Measurements from ENCODE around the gene AP5Z1. TPM values are rescaled to one million over a fixed set of nuclear protein-coding genes. Genes with fewer than 3 reads are reported as not detected.

Gene AP5Z1
- total and polyA plus RNA-seq, 2 of the 4 experiments (the other 2 are of a cell fraction), result 9.7 to 38.7 TPM

DNA sequence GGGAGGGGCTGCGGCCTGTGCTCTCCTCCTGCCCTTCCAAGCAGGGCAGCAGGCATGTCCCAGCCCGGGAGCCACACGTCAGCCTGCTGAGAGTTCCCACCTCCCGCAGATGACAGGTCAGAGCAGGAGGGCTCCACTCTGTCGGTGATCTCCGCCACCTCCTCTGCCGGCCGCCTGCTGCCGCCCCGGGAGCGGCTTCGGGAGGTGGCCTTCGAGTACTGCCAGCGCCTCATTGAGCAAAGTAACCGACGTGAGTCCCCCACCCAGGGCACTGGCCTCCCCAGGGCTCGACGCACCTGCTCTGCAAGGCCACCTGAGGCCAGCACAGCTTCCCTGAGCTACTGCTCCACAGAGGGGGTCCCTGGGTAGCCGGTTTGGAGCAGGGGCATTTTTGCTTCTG, 9.4 kb downstream of the AP5Z1 start:
- BruUV-seq (replicated peaks), result no TSS peak
- Histone ChIP-seq H3K4me1 (ENCODE audit: control insufficient read depth, insufficient read depth, low read length) (no peaks in the 10 kb centered on the region), H3K79me1 (ENCODE audit: low read depth in 1 of 2, low read length in 2 of 2) (peaks cover 4 to 12% of the 10 kb centered on the region in 2 experiments), H3K56ac (ENCODE audit: extremely low read depth, insufficient read depth, low read length) (no peak overlapping the region), H4K5ac (ENCODE audit: low read depth, low read length) (no peak overlapping the region), H3K27ac (ENCODE audit: insufficient read depth, low read length) (no peak overlapping the region), H4K8ac (ENCODE audit: low read depth in 2 of 2, low read length in 2 of 2) (no peak overlapping the region), H3K4ac (ENCODE audit: low read depth, low read length) (no peak overlapping the region), H2AK9ac (replicated peaks; ENCODE audit: low read depth, low read length, poor library complexity) (no peak overlapping the region), H2AFZ (replicated peaks; ENCODE audit: low read length, poor library complexity) (no peak overlapping the region), H3K9me3 (ENCODE audit: control insufficient read depth, insufficient read depth, low read length) (no peaks in the 10 kb centered on the region), H4K91ac (ENCODE audit: insufficient read depth, low read depth, low read length) (no peak overlapping the region), H3K4me3 (ENCODE audit: insufficient read depth, low read depth, low read length) (no peak overlapping the region), H2BK5ac (ENCODE audit: low read depth, low read length, poor library complexity, severe bottlenecking) (no peak overlapping the region), H4K20me1 (ENCODE audit: insufficient read depth, low read length) (peaks cover 16% of the 10 kb centered on the region; the same call in 1 of the 2 replicates), H2BK120ac (ENCODE audit: low read depth, low read length) (no peak overlapping the region), H3K9me1 (ENCODE audit: insufficient read depth, low read length) (no peaks in the 10 kb centered on the region), H3K9ac (ENCODE audit: low read depth, low read length) (no peak overlapping the region), H3K4me2 (ENCODE audit: low read depth, low read length) (no peak overlapping the region), H3K23ac (ENCODE audit: low read depth, low read length) (no peak overlapping the region), H3K27me3 (ENCODE audit: control insufficient read depth, insufficient read depth, low read length) (no peaks in the 10 kb centered on the region), H3K36me3 (ENCODE audit: control insufficient read depth, insufficient read depth, low read length) (peaks cover 82% of the 10 kb centered on the region), H2BK20ac (ENCODE audit: low read depth, low read length) (no peak overlapping the region), H3K14ac (replicated peaks; ENCODE audit: low read depth, low read length) (no peak overlapping the region), H2AK5ac (ENCODE audit: low read depth, low read length) (no peak overlapping the region), H2BK15ac (ENCODE audit: low read depth, low read length) (no peak overlapping the region), H3K18ac (ENCODE audit: low read depth, low read length) (no peak overlapping the region)
- ChIA-PET POLR2A (ENCODE audit: unreplicated experiment) (interaction anchor here (1.1 kb wide), 1 partner anchor 9 kb away, joined by 4 read pairs; the partner anchor contains the start of gene AP5Z1), CTCF (no interaction called here)
- dilution Hi-C loops (cut with HindIII; ENCODE audit: low sequenced_read_pairs, unreplicated experiment) (no loop called here), in situ Hi-C loops (cut with MboI; ENCODE audit: low sequenced_read_pairs) (no loop called here), intact Hi-C loops (cut with micrococcal nuclease) (no loop called here)
- ATAC-seq (ENCODE audit: low read depth) (no peak), DNase-seq (no peak)
- TF ChIP-seq, protein P1, sequence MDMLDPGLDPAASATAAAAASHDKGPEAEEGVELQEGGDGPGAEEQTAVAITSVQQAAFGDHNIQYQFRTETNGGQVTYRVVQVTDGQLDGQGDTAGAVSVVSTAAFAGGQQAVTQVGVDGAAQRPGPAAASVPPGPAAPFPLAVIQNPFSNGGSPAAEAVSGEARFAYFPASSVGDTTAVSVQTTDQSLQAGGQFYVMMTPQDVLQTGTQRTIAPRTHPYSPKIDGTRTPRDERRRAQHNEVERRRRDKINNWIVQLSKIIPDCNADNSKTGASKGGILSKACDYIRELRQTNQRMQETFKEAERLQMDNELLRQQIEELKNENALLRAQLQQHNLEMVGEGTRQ (IDR thresholded peaks at IDR 0.05; ENCODE audit: low read depth, low read length), result no peak
- TF ChIP-seq CEBPB (IDR thresholded peaks at IDR 0.05; ENCODE audit: low read depth, low read length) (no peak), RFX5 (IDR thresholded peaks at IDR 0.05; ENCODE audit: low read depth, low read length) (no peak), RCOR1 (IDR thresholded peaks at IDR 0.05; ENCODE audit: insufficient replicate concordance, low read length) (no peak), BHLHE40 (IDR thresholded peaks at IDR 0.05; ENCODE audit: low read depth, low read length) (no peak), POLR2A (IDR thresholded peaks at IDR 0.05; ENCODE audit: low read depth, low read length) (no peak), SMC3 (IDR thresholded peaks at IDR 0.05; ENCODE audit: low read depth, low read length) (no peak), MAFK (IDR thresholded peaks at IDR 0.05; ENCODE audit: low read depth, low read length) (no peak), MXI1 (IDR thresholded peaks at IDR 0.05; ENCODE audit: borderline replicate concordance, low read depth, low read length) (no peak), FOS (IDR thresholded peaks at IDR 0.05; ENCODE audit: low read depth, low read length) (no peak), RAD21 (IDR thresholded peaks at IDR 0.05; ENCODE audit: low read length) (no peak), MAZ (IDR thresholded peaks at IDR 0.05; ENCODE audit: borderline replicate concordance, low read depth, low read length) (no peak)
- TF ChIP-seq, protein P2, sequence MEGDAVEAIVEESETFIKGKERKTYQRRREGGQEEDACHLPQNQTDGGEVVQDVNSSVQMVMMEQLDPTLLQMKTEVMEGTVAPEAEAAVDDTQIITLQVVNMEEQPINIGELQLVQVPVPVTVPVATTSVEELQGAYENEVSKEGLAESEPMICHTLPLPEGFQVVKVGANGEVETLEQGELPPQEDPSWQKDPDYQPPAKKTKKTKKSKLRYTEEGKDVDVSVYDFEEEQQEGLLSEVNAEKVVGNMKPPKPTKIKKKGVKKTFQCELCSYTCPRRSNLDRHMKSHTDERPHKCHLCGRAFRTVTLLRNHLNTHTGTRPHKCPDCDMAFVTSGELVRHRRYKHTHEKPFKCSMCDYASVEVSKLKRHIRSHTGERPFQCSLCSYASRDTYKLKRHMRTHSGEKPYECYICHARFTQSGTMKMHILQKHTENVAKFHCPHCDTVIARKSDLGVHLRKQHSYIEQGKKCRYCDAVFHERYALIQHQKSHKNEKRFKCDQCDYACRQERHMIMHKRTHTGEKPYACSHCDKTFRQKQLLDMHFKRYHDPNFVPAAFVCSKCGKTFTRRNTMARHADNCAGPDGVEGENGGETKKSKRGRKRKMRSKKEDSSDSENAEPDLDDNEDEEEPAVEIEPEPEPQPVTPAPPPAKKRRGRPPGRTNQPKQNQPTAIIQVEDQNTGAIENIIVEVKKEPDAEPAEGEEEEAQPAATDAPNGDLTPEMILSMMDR (conservative IDR thresholded peaks at IDR 0.05; ENCODE audit: low read depth, low read length), result no peak
- TF ChIP-seq, protein P3, sequence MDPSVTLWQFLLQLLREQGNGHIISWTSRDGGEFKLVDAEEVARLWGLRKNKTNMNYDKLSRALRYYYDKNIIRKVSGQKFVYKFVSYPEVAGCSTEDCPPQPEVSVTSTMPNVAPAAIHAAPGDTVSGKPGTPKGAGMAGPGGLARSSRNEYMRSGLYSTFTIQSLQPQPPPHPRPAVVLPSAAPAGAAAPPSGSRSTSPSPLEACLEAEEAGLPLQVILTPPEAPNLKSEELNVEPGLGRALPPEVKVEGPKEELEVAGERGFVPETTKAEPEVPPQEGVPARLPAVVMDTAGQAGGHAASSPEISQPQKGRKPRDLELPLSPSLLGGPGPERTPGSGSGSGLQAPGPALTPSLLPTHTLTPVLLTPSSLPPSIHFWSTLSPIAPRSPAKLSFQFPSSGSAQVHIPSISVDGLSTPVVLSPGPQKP (IDR thresholded peaks at IDR 0.05; ENCODE audit: borderline replicate concordance, low read depth, low read length), result no peak
- WGBS, 2 experiments (ENCODE audit: extremely low coverage in 2 of 2, insufficient read length in 1 of 2), result 86% methylated on average over 18 of the region's 19 CpGs; no CpG with 5 or more reads in 1 of the 2 experiments
